ENCODE measurements around the gene PCIF1.

Gene PCIF1

DNA sequence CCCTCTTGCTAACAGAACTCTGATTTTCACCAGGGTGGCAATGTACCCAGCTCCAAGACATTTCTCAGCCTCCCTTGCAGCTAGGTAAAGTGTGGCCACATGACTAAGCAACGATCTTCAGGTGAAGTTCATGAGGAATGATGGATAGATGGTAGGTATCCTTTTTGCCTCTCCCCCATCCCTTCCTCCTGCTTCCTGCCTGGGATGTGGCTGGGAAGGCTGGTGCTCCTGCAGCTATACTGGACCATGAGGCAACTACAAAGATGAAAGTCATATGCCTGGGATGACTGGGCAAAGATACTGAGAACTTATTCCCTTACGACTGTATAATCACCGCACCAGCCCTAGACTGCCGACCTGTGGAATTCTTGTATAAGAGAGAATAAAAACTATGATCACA is 24.1 kb downstream of the PCIF1 start:
- no peak for TF ChIP-seq EZH2phosphoT487 (IDR thresholded peaks at IDR 0.05; ENCODE audit: borderline replicate concordance, low read length)
- TF ChIP-seq, protein P1, sequence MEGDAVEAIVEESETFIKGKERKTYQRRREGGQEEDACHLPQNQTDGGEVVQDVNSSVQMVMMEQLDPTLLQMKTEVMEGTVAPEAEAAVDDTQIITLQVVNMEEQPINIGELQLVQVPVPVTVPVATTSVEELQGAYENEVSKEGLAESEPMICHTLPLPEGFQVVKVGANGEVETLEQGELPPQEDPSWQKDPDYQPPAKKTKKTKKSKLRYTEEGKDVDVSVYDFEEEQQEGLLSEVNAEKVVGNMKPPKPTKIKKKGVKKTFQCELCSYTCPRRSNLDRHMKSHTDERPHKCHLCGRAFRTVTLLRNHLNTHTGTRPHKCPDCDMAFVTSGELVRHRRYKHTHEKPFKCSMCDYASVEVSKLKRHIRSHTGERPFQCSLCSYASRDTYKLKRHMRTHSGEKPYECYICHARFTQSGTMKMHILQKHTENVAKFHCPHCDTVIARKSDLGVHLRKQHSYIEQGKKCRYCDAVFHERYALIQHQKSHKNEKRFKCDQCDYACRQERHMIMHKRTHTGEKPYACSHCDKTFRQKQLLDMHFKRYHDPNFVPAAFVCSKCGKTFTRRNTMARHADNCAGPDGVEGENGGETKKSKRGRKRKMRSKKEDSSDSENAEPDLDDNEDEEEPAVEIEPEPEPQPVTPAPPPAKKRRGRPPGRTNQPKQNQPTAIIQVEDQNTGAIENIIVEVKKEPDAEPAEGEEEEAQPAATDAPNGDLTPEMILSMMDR (IDR thresholded peaks at IDR 0.05; ENCODE audit: low read depth, low read length, poor library complexity, severe bottlenecking), result no peak
- Histone ChIP-seq H3F3A (ENCODE audit: control insufficient read depth, insufficient read depth) (no peaks in the 10 kb centered on the region), H3K4me3 (ENCODE audit: low read length) (no peak overlapping the region), H3K27ac (ENCODE audit: low read depth, low read length) (no peak overlapping the region), H3K4me2 (ENCODE audit: low read length) (no peak overlapping the region), H3K27me3 (ENCODE audit: control insufficient read depth, low read length) (no peaks in the 10 kb centered on the region), H3K9me2 (replicated peaks; ENCODE audit: control insufficient read depth, low read length) (no peaks in the 10 kb centered on the region), H3K36me3 (ENCODE audit: control insufficient read depth, low read length) (peaks cover 51% of the 10 kb centered on the region), H3K4me1 (ENCODE audit: control insufficient read depth, low read length) (no peaks in the 10 kb centered on the region), H3K9me3 (ENCODE audit: control insufficient read depth, insufficient read depth, low read length) (no peaks in the 10 kb centered on the region), H3K79me2 (ENCODE audit: control insufficient read depth, low read length) (no peaks in the 10 kb centered on the region), H4K20me1 (ENCODE audit: control insufficient read depth, insufficient read depth, low read depth, low read length) (no peaks in the 10 kb centered on the region)

DNA sequence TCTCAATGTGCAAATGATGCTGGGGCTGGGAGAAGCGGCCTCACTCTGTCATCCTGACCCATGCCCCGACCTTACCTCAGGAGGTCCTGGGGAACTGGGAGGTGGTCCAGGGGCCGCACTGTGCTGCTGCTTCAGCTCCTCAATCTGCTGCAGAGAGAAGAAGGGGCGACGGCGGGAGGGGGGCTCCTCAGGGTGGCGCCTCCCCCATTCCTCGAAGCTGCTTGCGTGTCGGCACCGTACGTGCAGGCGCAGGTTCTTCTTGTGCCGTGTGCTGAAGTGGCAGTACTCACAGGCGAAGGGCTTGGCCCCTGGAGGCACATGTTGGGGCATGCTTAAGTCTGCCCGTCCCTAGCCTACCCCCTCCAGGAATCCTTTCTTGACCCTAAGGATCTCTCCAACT is 24.6 kb downstream of the PCIF1 start:
- Histone ChIP-seq H3K36me3 (ENCODE audit: control insufficient read depth, low read length) (peaks cover 57% of the 10 kb centered on the region), H3K4me2 (ENCODE audit: low read length) (no peak overlapping the region), H4K20me1 (ENCODE audit: control insufficient read depth, insufficient read depth, low read depth, low read length) (no peaks in the 10 kb centered on the region), H3F3A (ENCODE audit: control insufficient read depth, insufficient read depth) (no peaks in the 10 kb centered on the region), H3K4me1 (ENCODE audit: control insufficient read depth, low read length) (no peaks in the 10 kb centered on the region), H3K9me2 (replicated peaks; ENCODE audit: control insufficient read depth, low read length) (no peaks in the 10 kb centered on the region), H3K9me3 (ENCODE audit: control insufficient read depth, insufficient read depth, low read length) (no peaks in the 10 kb centered on the region), H3K27me3 (ENCODE audit: control insufficient read depth, low read length) (no peaks in the 10 kb centered on the region), H3K27ac (ENCODE audit: low read depth, low read length) (no peak overlapping the region), H3K79me2 (ENCODE audit: control insufficient read depth, low read length) (no peaks in the 10 kb centered on the region), H3K4me3 (ENCODE audit: low read length) (no peak overlapping the region)
- TF ChIP-seq EZH2phosphoT487 (IDR thresholded peaks at IDR 0.05; ENCODE audit: borderline replicate concordance, low read length), result no peak
- TF ChIP-seq, protein P1 (IDR thresholded peaks at IDR 0.05; ENCODE audit: low read depth, low read length, poor library complexity, severe bottlenecking), result no peak

DNA sequence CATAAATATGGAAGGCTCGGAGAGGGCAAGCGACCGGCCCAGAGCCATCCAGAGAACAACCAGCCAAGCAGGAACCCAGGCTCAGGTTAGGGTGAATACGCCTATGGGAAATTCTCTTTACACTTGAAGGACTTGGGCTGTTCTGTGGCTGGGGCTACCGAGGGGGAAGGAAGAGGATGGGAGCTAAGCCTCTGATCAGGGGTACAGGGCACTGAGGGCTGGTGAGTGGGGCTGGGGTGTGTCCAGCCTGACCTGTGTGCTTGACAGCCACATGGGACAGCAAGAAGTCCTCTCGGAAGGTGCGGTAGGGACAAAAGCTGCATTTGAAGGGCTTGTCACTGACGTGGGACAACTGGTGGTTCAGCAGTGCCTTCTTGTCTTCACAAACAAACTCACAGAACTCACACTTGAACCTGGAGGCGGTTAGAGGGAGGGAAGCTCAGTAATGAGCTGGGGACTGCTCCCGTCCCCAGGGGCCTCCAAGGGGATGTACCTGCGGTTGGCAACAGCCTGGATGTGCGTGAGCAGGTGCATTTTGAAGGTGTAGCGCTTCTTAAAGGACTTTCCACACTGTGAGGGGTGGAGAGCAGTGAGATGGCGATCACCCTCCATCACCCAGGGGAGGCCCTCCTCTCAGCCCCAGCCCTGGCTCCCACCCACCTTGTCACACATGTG is 25.6 kb downstream of the PCIF1 start:
- no peak overlapping the region for H3K4me2 ChIP-seq (ENCODE audit: low read length)
- no peaks in the 10 kb centered on the region for H3K9me3 ChIP-seq (ENCODE audit: control insufficient read depth, insufficient read depth, low read length)
- no peaks in the 10 kb centered on the region for H3K4me1 ChIP-seq (ENCODE audit: control insufficient read depth, low read length)
- no peaks in the 10 kb centered on the region for H4K20me1 ChIP-seq (ENCODE audit: control insufficient read depth, insufficient read depth, low read depth, low read length)
- H3K9me2 ChIP-seq (replicated peaks; ENCODE audit: control insufficient read depth, low read length), result no peaks in the 10 kb centered on the region
- no peak overlapping the region for H3K27ac ChIP-seq (ENCODE audit: low read depth, low read length)
- no peaks in the 10 kb centered on the region for H3K79me2 ChIP-seq (ENCODE audit: control insufficient read depth, low read length)
- H3K4me3 ChIP-seq (ENCODE audit: low read length), result no peak overlapping the region
- no peak for TF ChIP-seq EZH2phosphoT487 (IDR thresholded peaks at IDR 0.05; ENCODE audit: borderline replicate concordance, low read length)
- TF ChIP-seq, protein P1 (IDR thresholded peaks at IDR 0.05; ENCODE audit: low read depth, low read length, poor library complexity, severe bottlenecking), result no peak
- no peaks in the 10 kb centered on the region for H3K27me3 ChIP-seq (ENCODE audit: control insufficient read depth, low read length)
- no peaks in the 10 kb centered on the region for H3F3A ChIP-seq (ENCODE audit: control insufficient read depth, insufficient read depth)
- H3K36me3 ChIP-seq (ENCODE audit: control insufficient read depth, low read length), result peaks cover 59% of the 10 kb centered on the region
